NCI-H226 (cell line): ENCODE data around the gene COL18A1.
A peak's percentile ranks its signal among the peaks of the same experiment; 100 is the strongest.
"Not testable (repeated sequence)": the region's sequence is repeated elsewhere in the genome, so short reads cannot be mapped to it uniquely, and the experiment has no call there.

Source experiments
- DNase-seq: peaks from one replicate; pipeline ENCODE4 v3.0.0-alpha.2; 2015

The COL18A1 gene

GRCh38 chr21:45429221-45430175 is 24.5 kb downstream of the COL18A1 start:
- DNase-seq = no peak

GRCh38 chr21:45430521-45431501 is 25.8 kb downstream of the COL18A1 start:
- peak; percentile 18 for DNase-seq

- DNase-seq = no peak
These were observed 27.0 kb downstream of the COL18A1 start for GRCh38 chr21:45431781-45432572.

GRCh38 chr21:45432575-45433255 is 27.8 kb downstream of the COL18A1 start:
- no peak for DNase-seq

GRCh38 chr21:45433301-45433700 is 28.3 kb downstream of the COL18A1 start:
- no peak for DNase-seq

- DNase-seq = no peak
These were observed 29.1 kb downstream of the COL18A1 start for GRCh38 chr21:45433911-45434644.

GRCh38 chr21:45434645-45435217 is 29.8 kb downstream of the COL18A1 start:
- DNase-seq = no peak

GRCh38 chr21:45435405-45435981 is 30.5 kb downstream of the COL18A1 start:
- DNase-seq = no peak

- DNase-seq = no peak
These were observed 31.5 kb downstream of the COL18A1 start for GRCh38 chr21:45436351-45437065.

GRCh38 chr21:45437844-45438243 is 32.9 kb downstream of the COL18A1 start:
- DNase-seq = not testable (repeated sequence)

- no peak for DNase-seq
These were observed 33.6 kb downstream of the COL18A1 start for GRCh38 chr21:45438391-45439145.

- DNase-seq = peak; percentile 50
These were observed 34.4 kb downstream of the COL18A1 start for GRCh38 chr21:45439161-45439872.

GRCh38 chr21:45439901-45440461 is 35.0 kb downstream of the COL18A1 start:
- no peak for DNase-seq

GRCh38 chr21:45440736-45441350 is 35.9 kb downstream of the COL18A1 start:
- no peak for DNase-seq

GRCh38 chr21:45441431-45442255 is 36.7 kb downstream of the COL18A1 start:
- no peak for DNase-seq

GRCh38 chr21:45442276-45442675 is 37.3 kb downstream of the COL18A1 start:
- DNase-seq = no peak
